ENCODE measurements around the gene CYYR1.
A peak's percentile ranks its signal among the peaks of the same experiment; 100 is the strongest.

CYYR1 gene

GRCh38 chr21:26572702-26573381, at the start of gene CYYR1:
Gene CYYR1, minus strand, starts transcription at chr21:26573286. Its CDS starts 346 bp downstream, at chr21:26572940.
- H3K36me3 ChIP-seq, result no peaks in the 10 kb centered on the region
- DNase-seq, result no peak
- intact Hi-C loops (cut with DNase I; ENCODE audit: low total_unique reads), result no loop called here
- H3K4me1 ChIP-seq, result no peaks in the 10 kb centered on the region
- H3K9me3 ChIP-seq, result peaks cover 0 to 12% (median 7%) of the 10 kb centered on the region in 3 donors
- H3K4me3 ChIP-seq, result peak within 1 kb of the TSS; percentile 29 to 37
- TF ChIP-seq CTCF (IDR thresholded peaks at IDR 0.05), result no peak
- peaks cover 0 to 14% of the 10 kb centered on the region in 2 donors for H3K27me3 ChIP-seq
- H3K27ac ChIP-seq, result no peak within 1 kb of the TSS

- no peaks in the 10 kb centered on the region for H3K4me1 ChIP-seq
- no peaks in the 10 kb centered on the region for H3K36me3 ChIP-seq
- no peak for TF ChIP-seq CTCF (IDR thresholded peaks at IDR 0.05)
- H3K27me3 ChIP-seq, result no peaks in the 10 kb centered on the region
- no peak overlapping the region for H3K27ac ChIP-seq
- no peak overlapping the region for H3K4me3 ChIP-seq
- peaks cover 0 to 2% (median 0%) of the 10 kb centered on the region in 3 donors for H3K9me3 ChIP-seq
- intact Hi-C loops (cut with DNase I; ENCODE audit: low total_unique reads), result no loop called here
- no peak for DNase-seq
Observed at GRCh38 chr21:26617176-26617575, 44.1 kb upstream of the CYYR1 start.

- H3K27ac ChIP-seq, result no peak overlapping the region
- DNase-seq, result no peak
- peaks cover 0 to 2% (median 0%) of the 10 kb centered on the region in 3 donors for H3K9me3 ChIP-seq
- no peak overlapping the region for H3K4me3 ChIP-seq
- TF ChIP-seq CTCF (IDR thresholded peaks at IDR 0.05), result no peak
- no peaks in the 10 kb centered on the region for H3K36me3 ChIP-seq
- no peaks in the 10 kb centered on the region for H3K4me1 ChIP-seq
- intact Hi-C loops (cut with DNase I; ENCODE audit: low total_unique reads), result no loop called here
- H3K27me3 ChIP-seq, result no peaks in the 10 kb centered on the region
Observed at GRCh38 chr21:26614251-26614650, 41.2 kb upstream of the CYYR1 start.

GRCh38 chr21:26599261-26599660, 26.2 kb upstream of the CYYR1 start:
- intact Hi-C loops (cut with DNase I; ENCODE audit: low total_unique reads), result no loop called here
- Histone ChIP-seq H3K27me3 (no peaks in the 10 kb centered on the region), H3K27ac (no peak overlapping the region), H3K36me3 (no peaks in the 10 kb centered on the region), H3K4me1 (no peaks in the 10 kb centered on the region), H3K4me3 (no peak overlapping the region), H3K9me3 (no peaks in the 10 kb centered on the region)
- no peak for DNase-seq
- no peak for TF ChIP-seq CTCF (IDR thresholded peaks at IDR 0.05)

- no peaks in the 10 kb centered on the region for H3K36me3 ChIP-seq
- DNase-seq, result no peak
- intact Hi-C loops (cut with DNase I; ENCODE audit: low total_unique reads), result no loop called here
- H3K4me3 ChIP-seq, result no peak overlapping the region
- H3K27me3 ChIP-seq, result no peaks in the 10 kb centered on the region
- no peak for TF ChIP-seq CTCF (IDR thresholded peaks at IDR 0.05)
- no peaks in the 10 kb centered on the region for H3K4me1 ChIP-seq
- no peak overlapping the region for H3K27ac ChIP-seq
- no peaks in the 10 kb centered on the region for H3K9me3 ChIP-seq
Observed at GRCh38 chr21:26597981-26598380, 24.9 kb upstream of the CYYR1 start.
